HG03571 (cell line): Measurements from ENCODE around the gene CARD11.

Experiments used
- ATAC-seq: cut with Tn5 transposase; IDR thresholded peaks from one replicate; pipeline ENCODE4 v1.9.1; 2021; ENCODE audit not compliant: unreplicated experiment

CARD11 gene

DNA sequence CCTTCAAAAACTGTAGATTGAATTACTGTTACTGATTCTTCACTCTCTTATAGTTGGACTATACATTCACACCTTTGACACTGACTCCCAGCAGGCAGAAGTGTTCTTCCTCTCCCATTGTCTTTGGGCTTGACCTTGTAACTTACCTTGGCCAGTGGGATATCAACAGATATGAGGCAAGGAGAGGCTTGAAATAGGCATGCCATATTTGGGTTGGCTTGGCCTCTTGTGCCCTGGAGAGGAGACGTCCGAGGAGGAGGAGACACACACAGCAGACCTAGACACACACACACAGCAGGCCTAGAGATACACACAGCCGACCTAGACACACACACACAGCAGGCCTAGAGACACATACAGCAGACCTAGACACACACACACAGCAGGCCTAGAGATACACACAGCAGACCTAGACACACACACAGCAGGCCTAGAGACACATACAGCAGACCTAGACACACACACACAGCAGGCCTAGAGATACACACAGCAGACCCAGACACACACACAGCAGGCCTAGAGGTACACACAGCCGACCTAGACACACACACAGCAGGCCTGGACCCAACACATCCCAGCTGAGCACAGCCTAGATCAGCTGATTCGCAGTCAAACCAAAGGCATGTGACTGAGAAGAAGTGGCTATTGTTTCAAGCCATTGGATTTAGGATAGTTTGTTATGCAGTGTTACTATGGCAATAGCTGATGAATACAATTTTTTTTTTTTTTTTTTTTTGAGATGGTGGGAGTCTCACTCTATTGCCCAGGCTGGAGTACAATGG is 187.1 kb downstream of the CARD11 start:
- ATAC-seq: no peak
